Ishikawa (cell line): ENCODE measurements around the gene CAMK1D.

ENCODE experiments used
- CEBPB ChIP-seq: IDR thresholded peaks from 2 replicates; pipeline ENCODE4 v1.6.1; 2012
- FOXM1 ChIP-seq: IDR thresholded peaks from 2 replicates; pipeline ENCODE4 v1.6.1; 2012; ENCODE audit warnings: low read depth, borderline replicate concordance
- USF1 ChIP-seq: IDR thresholded peaks from 2 replicates; pipeline ENCODE4 v1.6.1; 2012
- YY1 ChIP-seq: IDR thresholded peaks from 2 replicates; pipeline ENCODE4 v1.6.1; 2012; ENCODE audit warnings: low read depth
- TF ChIP-seq, protein P1 (sequence below): IDR thresholded peaks from 2 replicates; pipeline ENCODE4 v1.6.1; 2012; ENCODE audit warnings: low read depth, mild to moderate bottlenecking

- TF ChIP-seq FOXM1 (no peak), CEBPB (no peak), USF1 (no peak), YY1 (no peak)
- TF ChIP-seq, protein P1, sequence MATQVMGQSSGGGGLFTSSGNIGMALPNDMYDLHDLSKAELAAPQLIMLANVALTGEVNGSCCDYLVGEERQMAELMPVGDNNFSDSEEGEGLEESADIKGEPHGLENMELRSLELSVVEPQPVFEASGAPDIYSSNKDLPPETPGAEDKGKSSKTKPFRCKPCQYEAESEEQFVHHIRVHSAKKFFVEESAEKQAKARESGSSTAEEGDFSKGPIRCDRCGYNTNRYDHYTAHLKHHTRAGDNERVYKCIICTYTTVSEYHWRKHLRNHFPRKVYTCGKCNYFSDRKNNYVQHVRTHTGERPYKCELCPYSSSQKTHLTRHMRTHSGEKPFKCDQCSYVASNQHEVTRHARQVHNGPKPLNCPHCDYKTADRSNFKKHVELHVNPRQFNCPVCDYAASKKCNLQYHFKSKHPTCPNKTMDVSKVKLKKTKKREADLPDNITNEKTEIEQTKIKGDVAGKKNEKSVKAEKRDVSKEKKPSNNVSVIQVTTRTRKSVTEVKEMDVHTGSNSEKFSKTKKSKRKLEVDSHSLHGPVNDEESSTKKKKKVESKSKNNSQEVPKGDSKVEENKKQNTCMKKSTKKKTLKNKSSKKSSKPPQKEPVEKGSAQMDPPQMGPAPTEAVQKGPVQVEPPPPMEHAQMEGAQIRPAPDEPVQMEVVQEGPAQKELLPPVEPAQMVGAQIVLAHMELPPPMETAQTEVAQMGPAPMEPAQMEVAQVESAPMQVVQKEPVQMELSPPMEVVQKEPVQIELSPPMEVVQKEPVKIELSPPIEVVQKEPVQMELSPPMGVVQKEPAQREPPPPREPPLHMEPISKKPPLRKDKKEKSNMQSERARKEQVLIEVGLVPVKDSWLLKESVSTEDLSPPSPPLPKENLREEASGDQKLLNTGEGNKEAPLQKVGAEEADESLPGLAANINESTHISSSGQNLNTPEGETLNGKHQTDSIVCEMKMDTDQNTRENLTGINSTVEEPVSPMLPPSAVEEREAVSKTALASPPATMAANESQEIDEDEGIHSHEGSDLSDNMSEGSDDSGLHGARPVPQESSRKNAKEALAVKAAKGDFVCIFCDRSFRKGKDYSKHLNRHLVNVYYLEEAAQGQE = no peak
These were observed 359.7 kb downstream of the CAMK1D start for GRCh38 chr10:12709000-12709401.
